ENCODE measurements around the gene FOXN3. TPM values are rescaled to one million over a fixed set of nuclear protein-coding genes. Genes with fewer than 3 reads are reported as not detected.

FOXN3 gene
- total and polyA plus RNA-seq, 8 donors, result 43.5 to 80.7 (median 49.1) TPM

- H3K27me3 ChIP-seq, result no peaks in the 10 kb centered on the region
- no peak for ATAC-seq
- no peak for TF ChIP-seq CTCF (IDR thresholded peaks at IDR 0.05)
- intact Hi-C loops (cut with DNase I), result no loop called here
- DNase-seq, result no peak
- H3K4me1 ChIP-seq, result peaks cover 7 to 17% of the 10 kb centered on the region in 2 donors
- H3K36me3 ChIP-seq, result no peaks in the 10 kb centered on the region
- no peak overlapping the region for H3K27ac ChIP-seq
- H3K4me3 ChIP-seq, result no peak overlapping the region
- H3K9me3 ChIP-seq, result no peaks in the 10 kb centered on the region
These were observed 106.8 kb downstream of the FOXN3 start for GRCh38 chr14:89310211-89310610.

- Histone ChIP-seq H3K9me3 (no peaks in the 10 kb centered on the region), H3K27me3 (no peaks in the 10 kb centered on the region), H3K4me3 (no peak overlapping the region), H3K4me1 (peaks cover 12 to 22% of the 10 kb centered on the region in 2 donors), H3K36me3 (no peaks in the 10 kb centered on the region), H3K27ac (no peak overlapping the region)
- no peak for TF ChIP-seq CTCF (IDR thresholded peaks at IDR 0.05)
- intact Hi-C loops (cut with DNase I), result loop anchor here in 1 of 2 donors (10.0 kb wide), 1 partner anchor 105 kb away; the partner anchor contains the start of gene FOXN3
- ATAC-seq (no peak), DNase-seq (no peak)
These were observed 107.3 kb downstream of the FOXN3 start for GRCh38 chr14:89309670-89310177.

- no peaks in the 10 kb centered on the region for H3K27me3 ChIP-seq
- no peak for TF ChIP-seq CTCF (IDR thresholded peaks at IDR 0.05)
- H3K4me3 ChIP-seq, result no peak overlapping the region
- no peaks in the 10 kb centered on the region for H3K36me3 ChIP-seq
- intact Hi-C loops (cut with DNase I), result loop anchor here in 1 of 2 donors (10.0 kb wide), 1 partner anchor 106 kb away; the partner anchor contains the start of gene FOXN3
- no peaks in the 10 kb centered on the region for H3K9me3 ChIP-seq
- peaks cover 26 to 35% of the 10 kb centered on the region in 2 donors for H3K4me1 ChIP-seq
- ATAC-seq (no peak), DNase-seq (no peak)
- H3K27ac ChIP-seq, result peak overlapping the region in 1 of 2 donors; percentile 7
These were observed 108.6 kb downstream of the FOXN3 start for GRCh38 chr14:89308232-89308959.

- TF ChIP-seq CTCF (IDR thresholded peaks at IDR 0.05), result no peak
- Histone ChIP-seq H3K4me1 (peaks cover 32 to 45% of the 10 kb centered on the region in 2 donors), H3K27me3 (no peaks in the 10 kb centered on the region), H3K9me3 (no peaks in the 10 kb centered on the region), H3K4me3 (no peak overlapping the region), H3K36me3 (no peaks in the 10 kb centered on the region), H3K27ac (no peak overlapping the region)
- intact Hi-C loops (cut with DNase I), result loop anchor here in 1 of 2 donors (10.0 kb wide), 1 partner anchor 107 kb away; the partner anchor contains the start of gene FOXN3
- no peak for DNase-seq
- no peak for ATAC-seq
These were observed 109.6 kb downstream of the FOXN3 start for GRCh38 chr14:89307409-89307808.

- Histone ChIP-seq H3K4me3 (no peak overlapping the region), H3K27ac (peak overlapping the region; percentile 84 to 94), H3K9me3 (no peaks in the 10 kb centered on the region), H3K4me1 (peaks cover 32 to 49% of the 10 kb centered on the region in 2 donors), H3K27me3 (no peaks in the 10 kb centered on the region), H3K36me3 (no peaks in the 10 kb centered on the region)
- intact Hi-C loops (cut with DNase I), result loop anchor here in 1 of 2 donors (10.0 kb wide), 1 partner anchor 110 kb away; the partner anchor contains the start of gene FOXN3
- ATAC-seq (peak; percentile 57), DNase-seq (peak in 3 of 4 donors; percentile 53 to 91 (median 81))
- TF ChIP-seq CTCF (IDR thresholded peaks at IDR 0.05), result no peak
These were observed 111.9 kb downstream of the FOXN3 start for GRCh38 chr14:89304972-89305703.

Measured in left lung (tissue), 10 donors.